CD14-positive monocyte (primary cell): ENCODE measurements around the gene SCGB1C2. TPM values are rescaled to one million over a fixed set of nuclear protein-coding genes. Genes with fewer than 3 reads are reported as not detected.

ENCODE experiments used
- DNase-seq, 3 donors: peaks; one replicate each; pipeline ENCODE4 v3.0.0-alpha.2; 2011 to 2022
- H2AFZ ChIP-seq: 2 replicates; pipeline ENCODE4 v1.6.0; 2012; ENCODE audit warnings: mild to moderate bottlenecking, low read depth, low read length, inconsistent platforms; ENCODE audit not compliant: insufficient read depth, poor library complexity, severe bottlenecking
- H3K27ac ChIP-seq, 2 donors: 1 replicate in 1 of 2; 2 replicates in 1 of 2; pipeline ENCODE4 v1.5.1; 2012 to 2013; ENCODE audit warnings: low read length in 2 of 2, control low read depth in 1 of 2, inconsistent platforms in 1 of 2, low read depth in 1 of 2, mild to moderate bottlenecking in 1 of 2
- H3K27me3 ChIP-seq, 2 donors: one replicate each; pipeline versions ENCODE4 v1.6.0 to v1.6.1; 2011 to 2013; ENCODE audit warnings: low read length in 2 of 2; ENCODE audit not compliant: control insufficient read depth in 2 of 2, insufficient read depth in 2 of 2
- H3K36me3 ChIP-seq, 2 donors: replicated peaks in 1 of 2; 1 replicate in 1 of 2; 2 replicates in 1 of 2; pipeline versions ENCODE4 v1.5.1 to v1.6.1; 2012 to 2013; ENCODE audit warnings: low read length in 2 of 2, control low read depth in 1 of 2, inconsistent platforms in 1 of 2, mild to moderate bottlenecking in 1 of 2; ENCODE audit not compliant: insufficient read depth in 2 of 2, control insufficient read depth in 1 of 2
- H3K4me1 ChIP-seq, 2 donors: 1 replicate in 1 of 2; 2 replicates in 1 of 2; pipeline versions ENCODE4 v1.5.1 to v1.6.1; 2012 to 2013; ENCODE audit warnings: low read length in 2 of 2, control low read depth in 1 of 2, inconsistent platforms in 1 of 2, mild to moderate bottlenecking in 1 of 2, moderate library complexity in 1 of 2; ENCODE audit not compliant: insufficient read depth in 2 of 2, control insufficient read depth in 1 of 2
- H3K4me2 ChIP-seq: replicated peaks from 2 replicates; pipeline ENCODE3; 2012; ENCODE audit warnings: low read length, moderate library complexity, mild to moderate bottlenecking; ENCODE audit not compliant: poor library complexity, severe bottlenecking; ENCODE audit errors: extremely low read depth
- H3K4me3 ChIP-seq, 3 experiments: fragments of 200-600 bp in 1 of 3; sonication (generic) in 1 of 3; replicated peaks in 1 of 3; 1 replicate in 2 of 3; 2 replicates in 1 of 3; pipeline ENCODE4 v1.5.1; 2011 to 2013; ENCODE audit warnings: low read length in 3 of 3, mild to moderate bottlenecking in 3 of 3, control low read depth in 2 of 3, low read depth in 2 of 3, inconsistent platforms in 1 of 3, moderate library complexity in 1 of 3
- H3K79me2 ChIP-seq: 2 replicates; pipeline ENCODE4 v1.6.0; 2012; ENCODE audit warnings: mild to moderate bottlenecking, control low read depth, inconsistent platforms, low read length, moderate library complexity; ENCODE audit not compliant: insufficient read depth
- H3K9ac ChIP-seq: 2 replicates; pipeline ENCODE4 v1.6.0; 2017; ENCODE audit warnings: low read length, mild to moderate bottlenecking; ENCODE audit not compliant: insufficient read depth, poor library complexity, severe bottlenecking
- H3K9me3 ChIP-seq, 2 donors: replicated peaks in 1 of 2; 1 replicate in 1 of 2; 2 replicates in 1 of 2; pipeline versions ENCODE4 v1.5.1 to v1.6.1; 2012 to 2013; ENCODE audit warnings: low read length in 2 of 2, control low read depth in 1 of 2; ENCODE audit not compliant: control insufficient read depth in 1 of 2, insufficient read depth in 1 of 2
- H4K20me1 ChIP-seq: 2 replicates; pipeline ENCODE4 v1.6.0; 2012; ENCODE audit warnings: mild to moderate bottlenecking, low read length, control low read depth, moderate library complexity; ENCODE audit not compliant: insufficient read depth
- H3K27ac Mint-ChIP-seq, 7 donors: one replicate each; pipeline ENCODE4 v1.8.0; 2020; ENCODE audit warnings: mild to moderate bottlenecking in 7 of 7, mixed read lengths in 7 of 7, moderate library complexity in 6 of 7, inconsistent platforms in 2 of 7
- H3K27me3 Mint-ChIP-seq, 3 donors: one replicate each; pipeline ENCODE4 v1.8.0; 2021 to 2022; ENCODE audit warnings: low read depth in 3 of 3, mild to moderate bottlenecking in 3 of 3, mixed read lengths in 3 of 3, moderate library complexity in 3 of 3, inconsistent platforms in 1 of 3
- H3K36me3 Mint-ChIP-seq, 2 donors: one replicate each; pipeline ENCODE4 v1.8.0; 2020; ENCODE audit warnings: mixed read lengths in 2 of 2, inconsistent platforms in 1 of 2, mild to moderate bottlenecking in 1 of 2
- H3K4me1 Mint-ChIP-seq: one replicate; pipeline ENCODE4 v1.8.0; 2020; ENCODE audit warnings: mild to moderate bottlenecking, mixed read lengths
- H3K4me3 Mint-ChIP-seq, 2 donors: one replicate each; pipeline ENCODE4 v1.8.0; 2020; ENCODE audit warnings: mild to moderate bottlenecking in 2 of 2, mixed read lengths in 2 of 2, moderate library complexity in 1 of 2
- H3K9me3 Mint-ChIP-seq, 7 donors: one replicate each; pipeline ENCODE4 v1.8.0; 2020 to 2022; ENCODE audit warnings: mixed read lengths in 7 of 7, mild to moderate bottlenecking in 6 of 7, moderate library complexity in 6 of 7, inconsistent platforms in 2 of 7
- WGBS: methylation state at CpG from one replicate; pipeline ENCODE4 v1.1.5; 2013; ENCODE audit warnings: missing lambda C conversion rate; ENCODE audit not compliant: insufficient coverage; 5-methylcytosine and 5-hydroxymethylcytosine counted together
- intact Hi-C, 2 donors: fragments of 100-400 bp; cut with micrococcal nuclease; formaldehyde crosslinking; loops; one replicate each; pipeline versions ENCODE4 v1.15.0 to v1.15.1; 2023
- polyA plus RNA-seq, 3 donors: library from polyadenylated mRNA; depleted of rRNA in 1 of 3; unstranded in 2 of 3; stranded (reverse) in 1 of 3; fragments of 300-500 nt in 2 of 3; fragments of >200 nt in 1 of 3; fragmentation: Illumina TruSeq in 2 of 3; gene quantifications; 1 replicate in 2 of 3; 2 replicates in 1 of 3; pipeline ENCODE4 v1.2.3, GENCODE V29; 2012 to 2021
- TF ChIP-seq, protein P1 (sequence below): fragments of 200-600 bp; IDR thresholded peaks from one replicate; pipeline ENCODE4 v1.8.0; 2022; ENCODE audit warnings: antibody characterized with exemption, mild to moderate bottlenecking

SCGB1C2 gene
- polyA plus RNA-seq, 3 donors = not detected

DNA sequence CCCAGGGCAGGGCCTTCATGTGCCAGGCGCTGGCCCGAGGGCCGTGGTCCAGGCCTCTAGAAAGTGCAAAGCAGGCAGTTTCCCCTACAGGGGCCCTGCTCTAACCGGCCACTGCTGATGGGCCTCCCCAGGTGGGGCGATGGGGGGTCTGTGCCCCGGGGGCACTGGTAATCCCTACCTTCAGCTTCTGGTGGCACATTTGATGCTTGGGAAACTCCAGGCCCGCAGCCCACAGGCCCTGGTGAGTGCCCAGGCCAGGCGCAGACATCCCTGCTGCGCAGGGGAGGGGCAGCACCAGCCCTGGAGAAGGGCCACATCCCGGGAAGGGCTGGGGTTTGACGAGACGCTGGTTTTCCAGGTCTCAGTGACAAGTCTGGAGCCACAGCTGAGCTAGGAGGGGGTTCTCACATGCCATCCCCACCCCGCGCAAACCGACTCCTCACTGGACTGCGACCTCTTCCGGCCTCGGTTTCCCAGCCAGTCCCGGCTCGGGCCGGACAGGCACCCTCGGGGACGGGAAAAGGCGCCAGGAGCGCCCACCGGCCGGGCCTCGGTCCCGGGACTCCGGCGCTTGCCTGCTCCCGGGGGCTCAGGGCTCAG, 42.5 kb downstream of the SCGB1C2 start:
- Mint-ChIP-seq H3K27ac (no peak overlapping the region), H3K4me1 (peaks cover 28% of the 10 kb centered on the region), H3K4me3 (peak overlapping the region in 1 of 2 donors; percentile 48), H3K9me3 (peaks cover 0 to 6% (median 3%) of the 10 kb centered on the region in 7 donors), H3K36me3 (peaks cover 0 to 5% of the 10 kb centered on the region in 2 donors), H3K27me3 (peaks cover 41 to 71% (median 52%) of the 10 kb centered on the region in 3 donors)
- Histone ChIP-seq H3K79me2 (no peaks in the 10 kb centered on the region), H3K27ac (no peak overlapping the region), H3K4me3 (no peak overlapping the region), H2AFZ (no peak overlapping the region), H3K4me2 (no peak overlapping the region), H3K9me3 (peaks cover 0 to 6% of the 10 kb centered on the region in 2 donors), H3K27me3 (peaks cover 9 to 50% of the 10 kb centered on the region in 2 donors), H4K20me1 (no peaks in the 10 kb centered on the region), H3K4me1 (peaks cover 11 to 28% of the 10 kb centered on the region in 2 donors), H3K9ac (no peak overlapping the region), H3K36me3 (no peaks in the 10 kb centered on the region)
- TF ChIP-seq, protein P1, sequence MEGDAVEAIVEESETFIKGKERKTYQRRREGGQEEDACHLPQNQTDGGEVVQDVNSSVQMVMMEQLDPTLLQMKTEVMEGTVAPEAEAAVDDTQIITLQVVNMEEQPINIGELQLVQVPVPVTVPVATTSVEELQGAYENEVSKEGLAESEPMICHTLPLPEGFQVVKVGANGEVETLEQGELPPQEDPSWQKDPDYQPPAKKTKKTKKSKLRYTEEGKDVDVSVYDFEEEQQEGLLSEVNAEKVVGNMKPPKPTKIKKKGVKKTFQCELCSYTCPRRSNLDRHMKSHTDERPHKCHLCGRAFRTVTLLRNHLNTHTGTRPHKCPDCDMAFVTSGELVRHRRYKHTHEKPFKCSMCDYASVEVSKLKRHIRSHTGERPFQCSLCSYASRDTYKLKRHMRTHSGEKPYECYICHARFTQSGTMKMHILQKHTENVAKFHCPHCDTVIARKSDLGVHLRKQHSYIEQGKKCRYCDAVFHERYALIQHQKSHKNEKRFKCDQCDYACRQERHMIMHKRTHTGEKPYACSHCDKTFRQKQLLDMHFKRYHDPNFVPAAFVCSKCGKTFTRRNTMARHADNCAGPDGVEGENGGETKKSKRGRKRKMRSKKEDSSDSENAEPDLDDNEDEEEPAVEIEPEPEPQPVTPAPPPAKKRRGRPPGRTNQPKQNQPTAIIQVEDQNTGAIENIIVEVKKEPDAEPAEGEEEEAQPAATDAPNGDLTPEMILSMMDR = no peak
- WGBS = 19% methylated on average over 30 of the region's 32 CpGs
- intact Hi-C loops = no loop called here
- no peak for DNase-seq

DNA sequence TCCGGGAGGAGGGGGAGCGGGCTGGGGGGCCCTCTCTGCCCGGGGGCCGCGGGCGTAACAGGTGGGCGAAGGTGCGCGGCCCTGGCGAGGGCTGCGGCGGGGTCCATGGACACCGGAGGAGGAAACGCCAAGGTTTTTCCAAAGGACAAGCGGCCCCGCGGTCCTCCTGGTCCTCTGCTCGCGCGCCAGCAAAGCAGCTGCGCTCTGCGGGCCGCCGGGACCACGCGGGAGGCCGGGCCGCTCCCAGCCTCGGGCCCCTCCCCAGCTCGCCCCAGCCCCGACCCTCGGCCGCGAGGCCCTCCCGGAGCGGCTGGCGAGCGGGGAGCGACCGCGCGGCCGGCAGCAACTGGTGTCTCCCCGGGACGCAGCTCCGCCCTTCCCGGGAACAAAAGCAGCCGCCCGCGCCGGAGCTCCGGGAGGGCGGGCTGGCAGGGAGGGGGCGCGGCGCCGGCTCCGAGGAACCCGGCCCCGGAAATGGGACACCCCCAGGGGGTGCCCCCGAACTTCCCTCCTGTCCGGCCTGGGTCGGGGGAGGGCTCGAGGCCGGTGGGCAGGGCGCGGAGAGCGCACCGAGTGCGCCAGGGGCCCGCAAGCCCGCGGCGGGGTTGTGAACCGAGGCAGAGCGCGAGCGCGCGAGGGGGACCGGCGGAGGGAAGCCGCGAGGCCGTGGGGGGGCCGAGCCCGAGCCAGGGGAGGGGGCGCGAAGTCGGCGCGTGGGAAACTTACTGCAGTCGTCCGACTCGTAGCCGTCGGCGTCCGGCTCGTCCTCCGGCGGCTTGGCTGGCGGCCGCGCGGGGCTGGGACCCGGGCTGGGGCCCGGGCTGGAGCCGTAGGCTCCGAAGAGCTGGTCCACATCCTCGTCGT, 43.2 kb downstream of the SCGB1C2 start:
- Histone ChIP-seq H3K9ac (no peak overlapping the region), H3K4me1 (peaks cover 11 to 28% of the 10 kb centered on the region in 2 donors), H3K9me3 (peaks cover 0 to 6% of the 10 kb centered on the region in 2 donors), H3K27me3 (peaks cover 9 to 50% of the 10 kb centered on the region in 2 donors), H3K79me2 (no peaks in the 10 kb centered on the region), H2AFZ (no peak overlapping the region), H3K36me3 (no peaks in the 10 kb centered on the region), H4K20me1 (no peaks in the 10 kb centered on the region), H3K27ac (no peak overlapping the region), H3K4me3 (no peak overlapping the region), H3K4me2 (no peak overlapping the region)
- Mint-ChIP-seq H3K4me1 (peaks cover 28% of the 10 kb centered on the region), H3K27ac (no peak overlapping the region), H3K36me3 (peaks cover 0 to 5% of the 10 kb centered on the region in 2 donors), H3K4me3 (no peak overlapping the region), H3K27me3 (peaks cover 45 to 77% (median 52%) of the 10 kb centered on the region in 3 donors), H3K9me3 (peaks cover 0 to 6% (median 3%) of the 10 kb centered on the region in 7 donors)
- intact Hi-C loops = no loop called here
- no peak for DNase-seq
- TF ChIP-seq, protein P1 = no peak
- WGBS = 1% methylated on average over 111 of the region's 112 CpGs
